Stimulated activated CD4-positive, alpha-beta T cell treated with anti-CD3 and anti-CD28 coated beads, Interleukin-12 subunit alpha, Interleukin-12 subunit beta, amount 100 ng/mL, for 4 hours (primary cell): Measurements from ENCODE around the gene SLC48A1.

ENCODE experiments used
- DNase-seq: peaks from one replicate; pipeline ENCODE4 v3.0.0-alpha.2; 2020

Gene SLC48A1

DNA sequence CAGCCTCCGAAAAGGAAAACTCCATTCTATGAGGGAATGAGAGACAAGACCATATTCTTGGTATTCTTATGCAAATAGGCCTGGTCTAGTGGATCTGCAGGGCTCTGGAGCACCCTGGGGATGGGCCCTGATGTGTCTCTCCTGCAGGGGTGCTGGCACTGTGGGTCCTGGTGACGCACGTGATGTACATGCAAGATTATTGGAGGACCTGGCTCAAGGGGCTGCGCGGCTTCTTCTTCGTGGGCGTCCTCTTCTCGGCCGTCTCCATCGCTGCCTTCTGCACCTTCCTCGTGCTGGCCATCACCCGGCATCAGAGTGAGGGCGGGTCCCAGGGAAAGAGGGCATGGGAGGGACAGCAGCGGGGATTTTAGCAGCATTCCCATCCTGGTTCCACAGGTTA is 5.8 kb downstream of the SLC48A1 start:
- DNase-seq = no peak

DNA sequence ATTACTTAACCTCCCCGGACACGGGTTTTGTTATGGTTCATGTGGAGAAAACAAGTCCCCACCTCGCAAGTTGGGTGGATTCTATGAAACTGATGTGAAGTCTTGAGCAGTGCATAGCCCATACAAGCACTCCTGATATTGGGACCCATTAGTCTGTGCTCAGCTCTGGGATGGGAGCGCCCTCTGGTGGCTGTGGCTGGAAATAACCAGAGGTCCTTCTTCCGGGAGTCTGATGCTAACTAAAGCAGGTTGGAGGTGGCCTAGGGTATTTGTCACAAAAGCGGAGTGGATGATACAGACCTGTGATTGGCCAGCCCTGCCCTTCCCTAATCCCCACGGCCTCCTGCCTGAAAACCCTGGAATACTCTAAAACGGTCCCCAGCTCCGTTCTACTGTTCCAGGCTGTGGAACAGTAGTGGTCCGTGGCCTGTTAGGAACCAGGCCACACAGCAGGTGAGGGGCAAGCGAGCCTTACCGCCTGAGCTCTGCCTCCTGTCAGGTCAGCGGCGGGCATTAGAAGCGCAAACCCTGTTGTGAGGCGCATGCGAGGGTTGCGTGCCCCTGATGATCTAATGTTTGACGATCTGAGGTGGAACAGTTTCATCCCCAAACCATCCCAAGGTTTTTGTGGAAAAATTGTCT is 6.4 kb downstream of the SLC48A1 start:
- DNase-seq = peak; percentile 94

DNA sequence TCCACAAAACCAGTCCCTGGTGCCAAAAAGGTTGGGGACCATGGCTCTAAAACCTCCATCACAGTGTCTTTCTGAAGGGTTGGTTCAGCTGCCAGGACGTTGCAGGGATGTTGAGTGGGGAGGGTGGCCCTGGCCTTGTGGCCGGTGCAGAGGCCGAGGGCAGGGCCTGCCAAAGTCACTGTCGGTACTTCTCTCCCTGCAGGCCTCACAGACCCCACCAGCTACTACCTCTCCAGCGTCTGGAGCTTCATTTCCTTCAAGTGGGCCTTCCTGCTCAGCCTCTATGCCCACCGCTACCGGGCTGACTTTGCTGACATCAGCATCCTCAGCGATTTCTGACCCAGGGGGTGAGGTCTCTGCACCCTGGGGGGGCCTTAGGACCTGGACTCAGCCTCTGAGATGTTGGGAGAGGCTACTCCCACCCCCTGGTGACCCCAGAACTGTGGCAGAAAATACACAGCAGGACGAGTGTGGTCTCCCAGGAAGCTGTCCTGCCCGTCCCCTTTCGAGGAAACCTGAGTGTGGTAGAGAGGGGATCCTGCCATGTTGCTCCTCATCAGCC is 7.0 kb downstream of the SLC48A1 start:
- DNase-seq = no peak

DNA sequence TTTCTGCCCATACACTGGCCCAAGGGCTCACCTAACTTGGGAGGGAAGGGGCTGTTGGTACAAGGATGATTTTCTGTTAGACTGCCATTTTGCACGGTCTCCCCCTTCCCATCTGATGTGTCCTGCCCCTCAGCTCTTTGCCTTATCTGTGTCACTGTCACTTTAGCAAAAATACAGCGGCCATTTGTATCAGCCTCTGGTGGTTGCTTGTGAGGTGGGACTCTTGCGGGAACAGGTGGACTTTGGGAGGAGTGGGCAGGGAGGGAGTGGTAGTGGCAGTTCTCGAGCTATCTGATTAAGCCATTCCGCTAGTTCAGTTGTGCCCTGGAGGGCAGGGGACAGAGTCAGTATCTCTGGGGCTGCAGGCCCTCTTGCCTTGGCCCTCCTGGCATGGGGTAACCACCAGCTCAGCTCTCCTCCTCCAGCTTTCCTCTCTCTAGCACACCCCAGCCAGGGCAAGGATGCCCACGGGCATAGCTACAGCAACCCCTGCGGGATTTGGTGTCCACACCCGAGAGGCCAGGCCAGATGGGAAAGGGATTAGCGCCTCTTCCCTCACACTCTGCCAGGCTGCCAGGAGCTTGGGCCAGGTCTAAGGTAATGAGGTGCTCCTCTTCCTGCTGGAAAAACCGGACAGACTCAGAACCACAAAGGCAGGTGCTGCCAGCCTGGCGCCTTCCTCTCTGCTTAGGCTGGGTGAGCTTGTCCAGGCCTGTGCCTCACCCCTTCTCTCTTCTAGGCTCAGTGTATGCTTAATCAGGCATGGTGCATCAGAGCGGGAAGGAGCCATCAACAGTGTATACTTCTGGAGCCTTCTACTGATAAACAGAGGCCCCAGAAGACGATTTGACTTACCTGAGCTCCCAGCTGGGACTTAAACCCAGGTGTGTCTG is 8.7 kb downstream of the SLC48A1 start:
- no peak for DNase-seq

DNA sequence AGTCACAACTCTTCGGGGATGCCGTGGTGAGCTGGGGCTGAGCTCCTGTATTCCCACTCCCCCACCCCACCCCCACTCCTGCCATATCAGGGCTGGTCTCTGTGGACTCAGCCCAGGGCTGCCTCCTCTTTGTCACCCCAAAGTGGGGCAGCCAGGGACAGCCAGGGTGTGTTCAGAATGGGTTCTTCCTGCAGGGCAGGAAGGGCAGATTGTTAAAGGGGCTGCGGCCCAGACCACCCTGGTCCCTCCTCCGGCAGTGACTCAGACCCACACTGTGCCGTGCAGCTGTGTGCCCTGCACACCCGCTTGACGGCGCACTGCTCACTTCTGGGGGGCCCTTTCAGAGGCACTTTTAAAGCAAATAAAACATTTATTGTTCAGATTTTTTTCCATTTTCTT is 9.3 kb downstream of the SLC48A1 start:
- DNase-seq = no peak

DNA sequence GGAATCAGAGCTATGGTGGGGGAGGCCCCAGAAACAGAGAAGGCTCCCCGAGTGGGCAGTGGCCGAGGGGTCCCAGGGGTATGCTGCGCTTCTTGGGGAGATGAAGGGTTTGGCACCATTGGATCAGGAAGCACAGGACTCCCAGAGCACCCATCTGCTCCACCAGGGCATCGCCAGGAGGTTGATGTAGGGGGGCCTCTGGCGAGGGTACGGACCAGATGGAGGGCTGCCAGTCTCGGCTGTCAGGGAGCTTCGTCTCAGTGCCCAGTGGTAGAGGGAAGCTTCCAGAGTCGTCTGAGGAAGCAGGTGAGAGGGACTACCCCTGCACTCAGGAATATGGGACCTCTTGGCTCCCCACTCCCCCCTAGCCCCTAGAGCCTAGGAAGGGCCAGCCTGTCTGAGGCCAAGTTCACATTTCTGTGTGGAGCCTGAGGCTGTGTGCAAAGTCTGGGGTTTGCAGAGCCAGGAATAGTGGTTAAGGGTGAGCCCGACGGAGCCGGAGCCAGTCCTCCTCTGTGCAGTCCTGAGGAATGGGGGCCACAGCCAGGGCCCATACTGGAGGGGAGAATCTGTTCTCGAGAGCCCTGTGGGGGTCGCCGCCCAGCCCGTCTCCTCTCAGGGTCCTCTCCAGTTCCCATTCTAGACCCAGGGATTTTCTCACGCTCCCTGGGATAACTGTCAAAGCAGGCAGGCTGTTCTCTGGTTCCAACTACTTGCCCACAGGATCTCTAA is 10.2 kb downstream of the SLC48A1 start:
- no peak for DNase-seq

DNA sequence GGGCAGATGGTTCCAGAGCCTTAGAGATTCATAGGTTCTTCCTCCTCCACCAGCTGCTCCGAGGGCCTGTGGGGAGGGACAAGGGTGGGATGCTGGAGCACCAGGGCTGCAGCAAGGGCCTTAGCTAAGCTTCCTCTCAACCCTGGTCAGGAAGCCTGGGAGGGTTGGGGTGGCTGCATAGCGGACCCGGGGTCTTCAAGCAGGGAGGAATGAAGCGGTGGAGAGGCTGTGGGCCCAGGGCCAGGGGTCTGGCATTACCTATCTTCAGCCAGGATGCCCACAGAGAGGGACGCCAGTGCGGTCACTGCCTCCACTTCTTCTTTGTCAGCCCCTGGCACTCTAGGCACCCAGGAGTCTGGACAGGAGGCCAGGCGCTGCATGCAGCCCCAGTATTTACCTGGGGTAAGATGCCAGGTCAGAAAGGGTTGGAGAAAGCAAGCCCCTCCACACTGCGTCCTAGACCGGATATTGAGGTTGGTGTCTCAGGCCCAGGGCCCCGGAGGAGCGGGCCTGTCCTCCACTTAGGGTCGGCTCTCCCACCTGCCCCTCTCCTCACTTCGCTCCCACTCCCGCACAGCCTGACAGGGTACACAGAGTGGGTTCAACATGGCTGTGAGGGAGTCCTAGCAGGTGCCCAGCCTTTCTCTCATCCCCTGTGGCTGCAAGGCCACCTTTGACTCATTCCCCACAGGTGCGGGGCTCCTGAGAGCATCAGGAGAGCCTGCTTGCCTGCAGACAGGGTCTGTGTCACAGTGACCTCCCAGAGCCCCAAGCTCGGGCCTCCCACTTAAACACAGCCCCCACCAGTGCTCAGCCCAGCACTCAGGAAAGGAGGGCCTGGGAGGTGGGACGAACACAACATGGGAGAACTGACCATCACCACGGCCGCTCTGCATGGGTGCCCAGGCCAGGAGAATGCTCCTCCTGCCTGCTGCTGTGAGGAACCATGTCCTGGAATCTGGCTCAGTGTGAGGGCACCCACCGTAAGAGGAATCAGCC is 11.1 kb downstream of the SLC48A1 start:
- DNase-seq = no peak

DNA sequence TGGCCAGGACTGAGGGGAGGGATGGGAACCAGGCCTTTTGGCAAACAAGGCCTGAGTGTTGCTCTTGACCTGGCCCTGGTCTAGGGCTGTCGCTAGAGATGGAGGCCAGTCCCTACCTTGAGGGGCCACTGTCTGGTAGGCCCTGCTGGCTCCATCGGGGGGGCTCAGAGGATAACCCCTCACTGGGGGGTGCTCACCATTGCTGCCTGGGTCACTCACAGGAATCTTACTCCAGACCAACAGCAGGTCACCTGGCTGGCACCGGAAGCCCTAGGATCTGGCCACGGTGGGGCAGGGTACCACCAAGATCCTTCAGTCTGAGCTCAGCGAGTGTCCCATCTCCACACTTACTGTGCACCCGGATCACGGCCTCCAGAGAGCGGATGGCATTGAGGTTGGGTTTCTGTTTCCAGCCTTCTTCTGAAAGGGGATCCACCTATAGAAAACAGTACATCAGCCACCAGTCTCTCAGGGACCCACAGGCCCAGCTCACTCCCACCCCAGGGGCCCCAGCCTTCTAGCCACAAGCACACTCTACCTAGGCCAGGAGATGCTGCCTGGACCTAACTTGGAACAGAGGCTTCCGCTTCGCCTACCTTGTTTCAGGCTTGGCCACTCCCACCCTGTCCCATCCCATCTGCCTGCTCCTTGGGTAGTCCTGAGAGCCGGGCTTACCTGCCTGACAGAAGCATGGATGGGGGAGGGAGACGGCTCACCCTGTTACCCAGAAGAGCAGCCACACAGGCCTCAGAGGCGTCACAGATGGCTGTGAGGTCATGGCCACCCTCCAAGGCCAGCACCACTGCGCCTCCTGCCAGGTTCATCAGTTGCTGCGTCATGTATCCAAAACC is 12.2 kb downstream of the SLC48A1 start:
- no peak for DNase-seq

DNA sequence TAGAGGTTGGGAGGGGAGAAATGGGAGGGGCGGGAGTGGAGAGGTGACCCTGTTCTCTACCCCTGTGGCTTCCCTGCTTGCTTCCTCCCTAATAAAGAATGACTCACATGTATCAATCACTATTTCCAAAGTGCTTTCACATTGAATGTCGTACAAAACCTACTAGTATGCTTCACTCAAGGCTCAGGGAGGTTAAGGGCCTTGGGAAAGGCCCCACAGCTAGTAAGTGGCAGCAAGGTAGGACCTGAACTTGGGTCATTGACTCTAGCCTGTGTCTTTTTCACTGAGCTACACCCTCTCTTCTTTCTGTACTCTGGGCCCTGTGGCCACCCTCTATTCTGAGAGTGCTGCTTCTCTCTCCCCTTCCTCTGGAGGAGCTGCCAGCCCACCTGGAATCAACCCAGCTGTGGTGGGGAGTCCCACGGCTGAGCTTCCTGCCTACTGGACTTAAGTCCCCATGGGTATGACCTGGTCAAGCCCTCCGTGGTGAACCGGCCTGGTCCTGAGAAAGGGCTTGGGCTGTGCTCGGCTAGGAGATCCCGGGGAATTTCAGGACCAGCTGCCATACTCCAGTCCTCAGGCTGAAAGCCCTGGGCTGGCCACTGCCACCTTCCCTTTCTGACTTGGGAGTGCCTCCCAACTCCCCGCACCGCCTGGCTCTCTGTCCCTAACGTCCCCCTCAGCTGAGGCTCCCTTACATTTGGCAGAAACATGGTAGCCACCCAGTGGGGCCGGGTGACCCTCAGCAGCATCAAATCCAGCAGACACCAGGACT is 13.0 kb downstream of the SLC48A1 start:
- DNase-seq = no peak

DNA sequence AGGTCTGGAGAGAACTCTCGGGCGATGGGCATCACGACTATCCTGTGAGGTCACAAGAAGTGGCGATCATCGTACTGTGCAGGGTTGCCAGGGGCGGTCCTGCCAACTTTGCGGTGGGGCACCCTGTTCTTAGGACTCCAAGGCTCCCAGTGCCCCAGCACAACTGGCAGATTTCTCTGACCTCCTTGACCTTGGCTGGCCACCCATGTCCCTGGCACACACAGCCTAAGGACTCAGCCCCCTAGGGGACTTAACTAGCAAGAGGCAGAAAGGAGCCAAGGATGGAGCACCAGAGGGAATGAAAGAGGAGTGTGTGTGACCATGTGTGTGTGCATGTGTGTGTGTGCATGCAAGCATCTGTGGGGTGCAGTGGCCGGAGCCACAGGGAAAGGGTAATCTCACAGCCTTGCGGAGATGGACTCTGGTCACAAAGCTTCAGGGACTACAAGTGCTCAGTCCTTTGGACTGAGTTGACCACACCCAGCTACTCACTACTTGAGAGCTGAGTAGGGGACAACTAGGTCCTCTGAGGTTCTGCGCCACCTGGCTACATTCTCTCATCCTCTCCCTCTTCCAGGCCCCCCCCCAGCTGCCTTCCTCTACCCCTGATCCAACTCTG is 13.7 kb downstream of the SLC48A1 start:
- DNase-seq = no peak

DNA sequence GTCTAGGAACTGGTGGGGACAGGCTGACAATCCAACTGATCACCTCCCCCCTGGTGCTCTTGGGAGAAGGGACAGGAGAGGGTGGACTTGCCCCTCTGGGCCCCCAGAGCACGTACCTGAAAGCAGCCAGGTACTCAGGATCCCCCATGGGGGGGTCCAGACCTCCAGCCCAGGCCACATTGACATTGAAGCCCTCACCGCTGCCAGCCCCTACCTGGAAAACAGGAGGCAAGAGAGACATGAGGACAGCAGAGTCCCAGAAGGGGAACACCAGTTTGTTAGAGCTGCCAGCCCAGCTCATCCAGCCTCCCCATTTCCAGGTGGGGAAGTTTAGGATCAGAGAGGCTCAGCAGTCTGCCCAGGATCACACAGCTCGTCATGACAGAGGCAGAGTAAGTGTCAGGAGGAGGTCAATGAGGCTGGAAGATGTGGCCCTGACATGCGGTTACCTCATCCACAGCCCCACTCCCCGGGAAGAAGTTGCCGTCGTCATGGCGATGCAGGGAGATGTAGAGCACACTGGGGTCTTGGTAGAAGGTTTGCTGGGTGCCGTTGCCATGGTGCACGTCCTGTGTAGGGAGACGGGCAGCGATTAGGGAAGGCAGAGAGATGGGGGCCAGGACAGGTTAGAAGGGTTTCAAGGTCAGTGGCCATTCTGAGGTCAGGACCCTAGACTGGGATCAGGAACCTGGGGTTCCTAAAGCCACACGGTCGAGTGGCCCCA is 14.7 kb downstream of the SLC48A1 start:
- DNase-seq = no peak

DNA sequence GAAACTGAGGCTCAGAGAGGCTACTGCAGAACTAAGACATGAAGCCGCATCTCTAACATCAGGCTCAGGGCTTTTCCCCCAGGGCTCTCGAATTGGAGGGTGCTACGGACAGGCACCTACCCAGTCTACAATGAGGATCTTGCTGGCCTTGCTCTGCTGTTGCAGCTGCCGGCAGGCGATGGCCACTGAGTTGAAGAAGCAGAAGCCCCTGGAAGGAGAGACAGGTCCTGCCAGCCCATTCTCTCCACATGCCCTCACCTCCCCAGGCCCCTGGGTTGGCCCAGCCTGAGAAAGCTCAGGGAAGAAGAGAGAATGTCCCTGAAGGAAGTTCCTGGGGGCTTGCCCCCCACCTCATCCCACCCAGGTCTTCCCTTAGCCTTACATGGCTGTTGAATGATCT is 16.1 kb downstream of the SLC48A1 start:
- no peak for DNase-seq

DNA sequence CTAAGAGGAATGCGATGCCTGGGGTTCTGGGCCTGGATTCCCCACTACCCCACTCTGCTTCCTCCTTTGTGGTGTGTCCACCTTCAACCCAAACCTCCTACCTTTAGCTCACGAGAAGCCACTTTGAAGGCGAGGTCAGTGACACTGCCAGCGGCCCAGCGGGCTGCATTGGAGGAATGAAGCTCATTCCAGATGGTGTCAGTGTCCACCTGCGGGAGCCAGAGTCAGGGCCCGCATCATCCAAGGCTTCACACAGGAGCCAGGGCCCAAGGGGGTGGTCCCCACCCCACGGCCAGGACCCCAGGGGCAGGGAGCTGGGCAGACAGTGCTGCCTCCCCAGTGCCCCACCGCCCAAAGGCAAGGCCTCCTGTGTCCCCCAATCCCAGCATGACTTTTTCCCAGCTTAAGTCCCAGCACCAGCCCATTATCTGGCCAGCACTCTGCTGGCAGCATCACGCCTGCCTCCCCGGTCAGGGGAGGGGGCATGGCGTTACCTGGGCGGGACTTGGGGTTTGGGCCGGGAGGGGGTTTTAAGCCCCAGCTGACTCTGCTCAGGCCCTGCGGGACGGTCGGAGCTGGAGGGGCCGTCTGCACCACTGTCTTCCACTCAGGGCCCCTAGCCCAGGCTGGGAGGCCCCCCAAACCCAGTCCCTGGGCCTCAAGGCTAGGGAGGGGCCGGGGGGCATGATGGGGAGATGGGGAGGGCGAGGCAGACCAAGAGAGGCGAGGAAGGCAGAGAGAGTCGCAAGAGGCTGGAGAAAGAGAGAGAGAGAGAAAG is 16.9 kb downstream of the SLC48A1 start:
- DNase-seq = no peak

DNA sequence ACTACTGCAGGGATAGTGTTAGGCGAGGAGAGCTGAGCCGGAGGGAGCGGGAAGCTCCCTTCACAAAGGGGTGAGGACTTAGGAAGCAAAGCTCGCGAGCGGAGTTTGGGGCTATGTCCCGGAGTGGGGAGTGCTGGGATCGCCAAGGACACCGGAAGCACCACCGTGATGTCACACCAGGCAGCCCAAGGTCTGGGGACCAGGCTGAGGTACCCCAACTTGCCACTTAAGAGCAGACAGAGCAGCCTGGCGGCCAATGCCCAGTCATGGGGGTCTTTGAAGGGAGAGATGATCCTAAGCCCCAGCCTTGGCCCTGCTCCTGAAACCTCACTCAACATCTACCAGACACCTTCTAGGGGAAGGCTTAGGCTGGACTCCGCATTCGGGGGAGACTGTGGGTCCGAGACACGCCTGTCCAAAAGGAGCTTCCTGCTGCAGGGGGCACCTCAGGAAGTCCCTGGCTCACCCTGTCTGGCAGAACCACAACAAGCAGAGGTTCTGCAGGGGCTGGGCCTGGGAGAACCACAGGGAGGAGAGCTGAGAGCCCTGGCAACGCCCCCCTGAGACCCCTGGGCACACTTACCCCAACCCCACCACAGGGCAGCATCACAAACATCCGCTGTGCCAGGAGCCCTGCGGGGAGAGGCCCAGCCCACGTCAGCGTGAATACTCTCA is 17.8 kb downstream of the SLC48A1 start:
- no peak for DNase-seq

DNA sequence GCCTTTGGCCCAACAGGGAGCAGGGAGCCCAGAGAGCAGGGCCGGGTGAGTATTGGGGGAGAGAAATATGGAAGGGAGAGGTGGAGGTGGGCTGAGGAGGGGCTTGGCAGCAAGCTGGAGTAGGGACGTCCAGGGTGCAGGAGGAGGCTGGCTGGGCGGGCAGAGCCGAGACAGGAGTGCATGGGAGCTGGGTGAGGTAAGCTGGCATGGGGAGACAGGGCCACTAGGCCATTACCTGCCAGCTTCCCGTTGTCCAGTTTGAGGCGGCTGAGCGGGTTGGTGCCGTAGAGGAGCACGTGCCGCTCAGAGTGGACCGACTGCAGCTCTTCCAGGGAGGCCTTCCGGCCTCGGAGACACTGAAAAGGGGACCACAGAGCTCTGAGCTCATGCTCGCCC is 18.3 kb downstream of the SLC48A1 start:
- DNase-seq = no peak

DNA sequence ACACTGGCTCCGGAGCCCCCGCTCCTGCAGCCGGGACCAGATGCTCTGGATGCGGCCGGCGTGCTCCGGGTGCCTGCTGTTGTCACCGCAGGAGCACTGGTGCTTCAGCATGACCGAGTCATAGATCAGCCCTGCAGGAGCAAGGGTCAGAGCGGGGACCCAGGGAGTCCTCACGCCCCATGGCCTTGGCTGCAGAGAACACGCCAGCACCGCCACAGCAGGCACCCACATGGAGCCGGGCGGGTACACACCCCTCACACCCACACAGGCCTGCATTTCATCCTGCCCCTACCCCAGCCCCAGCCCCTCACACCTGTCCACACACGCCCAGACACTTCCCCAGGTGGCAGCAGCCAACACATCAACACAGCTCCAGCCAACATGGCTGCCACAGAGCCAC is 18.8 kb downstream of the SLC48A1 start:
- DNase-seq = no peak

DNA sequence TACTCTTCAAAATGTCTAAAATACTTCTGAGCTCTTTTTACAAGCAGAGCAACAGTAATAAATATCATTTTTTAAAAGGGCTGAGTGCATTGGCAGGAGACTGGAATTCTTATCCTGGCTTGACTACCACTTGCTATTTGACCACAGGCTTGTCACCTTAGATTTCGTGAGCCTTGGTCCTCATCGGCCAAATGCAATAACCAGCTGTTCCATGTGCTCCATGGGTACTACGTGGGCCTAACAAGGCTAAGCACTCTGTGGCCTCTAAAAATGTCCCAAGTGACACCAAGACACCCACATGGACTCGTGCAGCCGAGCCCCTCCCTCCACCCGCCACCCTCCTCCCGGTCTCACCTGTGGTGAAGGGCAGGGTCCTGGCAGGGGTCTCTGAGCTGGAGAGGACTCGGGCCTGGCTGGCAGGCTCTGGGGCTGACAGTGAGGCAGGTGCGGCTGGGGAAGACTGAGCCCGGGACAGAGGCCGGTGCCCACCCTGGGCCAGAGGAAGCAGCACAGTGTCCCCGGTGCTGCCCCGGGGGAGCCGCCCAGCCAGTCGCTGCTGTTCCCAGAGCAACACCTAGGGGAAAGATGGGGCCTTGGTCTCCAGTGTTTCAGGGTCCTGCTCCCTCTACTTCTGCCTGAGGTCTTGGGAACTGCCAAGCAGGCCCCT is 20.1 kb downstream of the SLC48A1 start:
- no peak for DNase-seq
